ENCODE data around the gene RPAP3. TPM values are rescaled to one million over a fixed set of nuclear protein-coding genes. Genes with fewer than 3 reads are reported as not detected.

The RPAP3 gene
- total and polyA plus RNA-seq, 2 experiments from 2014 or later = 31.4 to 69.9 TPM

DNA sequence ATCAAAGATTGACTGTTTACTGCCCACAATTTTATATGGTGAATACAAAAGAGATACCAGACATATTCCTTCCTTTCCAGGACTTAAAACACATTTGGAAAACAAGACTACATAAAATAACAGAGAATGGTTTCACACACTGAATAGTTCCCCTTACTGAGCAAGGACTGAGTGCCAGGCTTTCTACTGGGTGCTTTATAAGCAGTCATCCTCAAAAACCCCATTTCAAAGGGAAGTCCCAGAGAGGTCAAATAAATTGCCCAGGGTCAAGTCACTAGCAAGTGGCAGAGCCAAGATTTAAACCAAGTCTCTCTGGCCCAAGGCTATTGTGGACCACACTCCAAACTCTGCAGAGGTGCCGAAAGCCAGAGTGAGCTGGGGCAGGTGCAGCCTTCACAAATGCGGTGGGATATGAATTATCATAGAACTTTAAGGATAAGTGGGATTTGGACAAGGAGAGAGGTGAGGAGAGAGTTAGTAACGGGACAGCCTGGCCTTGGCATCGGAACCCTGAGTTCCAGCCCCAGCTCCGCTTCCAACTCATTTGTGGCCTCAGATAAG lies 9.1 kb upstream of the RPAP3 start (continued):
- TF ChIP-seq EZH2phosphoT487 (IDR thresholded peaks at IDR 0.05; ENCODE audit: unreplicated experiment) (no peak), NANOG (IDR thresholded peaks at IDR 0.05; ENCODE audit: borderline replicate concordance) (no peak)
- TF ChIP-seq, protein P1, sequence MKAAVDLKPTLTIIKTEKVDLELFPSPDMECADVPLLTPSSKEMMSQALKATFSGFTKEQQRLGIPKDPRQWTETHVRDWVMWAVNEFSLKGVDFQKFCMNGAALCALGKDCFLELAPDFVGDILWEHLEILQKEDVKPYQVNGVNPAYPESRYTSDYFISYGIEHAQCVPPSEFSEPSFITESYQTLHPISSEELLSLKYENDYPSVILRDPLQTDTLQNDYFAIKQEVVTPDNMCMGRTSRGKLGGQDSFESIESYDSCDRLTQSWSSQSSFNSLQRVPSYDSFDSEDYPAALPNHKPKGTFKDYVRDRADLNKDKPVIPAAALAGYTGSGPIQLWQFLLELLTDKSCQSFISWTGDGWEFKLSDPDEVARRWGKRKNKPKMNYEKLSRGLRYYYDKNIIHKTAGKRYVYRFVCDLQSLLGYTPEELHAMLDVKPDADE (IDR thresholded peaks at IDR 0.05) = no peak
- TF ChIP-seq, protein P2, sequence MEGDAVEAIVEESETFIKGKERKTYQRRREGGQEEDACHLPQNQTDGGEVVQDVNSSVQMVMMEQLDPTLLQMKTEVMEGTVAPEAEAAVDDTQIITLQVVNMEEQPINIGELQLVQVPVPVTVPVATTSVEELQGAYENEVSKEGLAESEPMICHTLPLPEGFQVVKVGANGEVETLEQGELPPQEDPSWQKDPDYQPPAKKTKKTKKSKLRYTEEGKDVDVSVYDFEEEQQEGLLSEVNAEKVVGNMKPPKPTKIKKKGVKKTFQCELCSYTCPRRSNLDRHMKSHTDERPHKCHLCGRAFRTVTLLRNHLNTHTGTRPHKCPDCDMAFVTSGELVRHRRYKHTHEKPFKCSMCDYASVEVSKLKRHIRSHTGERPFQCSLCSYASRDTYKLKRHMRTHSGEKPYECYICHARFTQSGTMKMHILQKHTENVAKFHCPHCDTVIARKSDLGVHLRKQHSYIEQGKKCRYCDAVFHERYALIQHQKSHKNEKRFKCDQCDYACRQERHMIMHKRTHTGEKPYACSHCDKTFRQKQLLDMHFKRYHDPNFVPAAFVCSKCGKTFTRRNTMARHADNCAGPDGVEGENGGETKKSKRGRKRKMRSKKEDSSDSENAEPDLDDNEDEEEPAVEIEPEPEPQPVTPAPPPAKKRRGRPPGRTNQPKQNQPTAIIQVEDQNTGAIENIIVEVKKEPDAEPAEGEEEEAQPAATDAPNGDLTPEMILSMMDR (conservative IDR thresholded peaks at IDR 0.05; ENCODE audit: low read depth in 2 of 2) = no peak

DNA sequence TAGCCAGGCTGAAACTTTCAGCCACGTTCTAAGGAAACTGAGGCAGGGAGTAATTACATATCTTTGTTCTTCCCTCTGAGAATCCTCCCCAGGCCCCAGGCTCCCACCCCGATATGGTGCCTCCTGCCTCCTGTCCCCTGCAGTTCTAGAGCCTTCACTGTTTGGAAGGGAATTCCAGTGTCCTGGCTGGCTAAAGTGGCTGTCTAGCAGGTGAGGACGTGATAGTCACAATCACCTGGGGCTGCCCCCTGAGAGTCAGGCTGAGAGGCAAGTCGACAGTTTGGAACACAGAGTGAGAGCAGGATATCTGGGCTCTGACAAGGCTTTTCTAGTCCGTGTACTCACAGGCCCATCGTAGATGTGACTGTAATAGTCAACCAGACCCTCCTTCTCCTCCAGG lies 6.3 kb upstream of the RPAP3 start:
- H3K27ac ChIP-seq (ENCODE audit: low read depth) = no peak overlapping the region
- H3K27me3 ChIP-seq (ENCODE audit: insufficient read depth) = no peaks in the 10 kb centered on the region; the same call in 1 of the 2 replicates
- 0 out of 2 replicates have a peak, but pooled peaks cover 3% of the 10 kb centered on the region for H3F3A ChIP-seq (replicated peaks; ENCODE audit: low read depth)
- H3K79me2 ChIP-seq (replicated peaks; ENCODE audit: insufficient read depth) = no peaks in the 10 kb centered on the region
- no peak overlapping the region for H2AFZ ChIP-seq
- ATAC-seq (no peak), DNase-seq (ENCODE audit: low spot score) (no peak)
- Mint-ChIP-seq H3K27ac (no peak overlapping the region), H3K27me3 (ENCODE audit: insufficient read depth, low read depth, poor library complexity) (peaks cover 18% of the 10 kb centered on the region), H3K4me3 (no peak overlapping the region), H3K4me1 (peaks cover 16% of the 10 kb centered on the region), H3K9me3 (no peaks in the 10 kb centered on the region), H3K36me3 (ENCODE audit: low read depth) (no peaks in the 10 kb centered on the region)
- H3K4me3 ChIP-seq = no peak overlapping the region
- H3K4me2 ChIP-seq = no peak overlapping the region
- TF ChIP-seq, protein P1 (IDR thresholded peaks at IDR 0.05) = no peak
- TF ChIP-seq STAT1 (IDR thresholded peaks at IDR 0.05; ENCODE audit: unreplicated experiment) (no peak), POLR2AphosphoS5 (IDR thresholded peaks at IDR 0.05; ENCODE audit: low read depth) (no peak)
- TF ChIP-seq, protein P3, sequence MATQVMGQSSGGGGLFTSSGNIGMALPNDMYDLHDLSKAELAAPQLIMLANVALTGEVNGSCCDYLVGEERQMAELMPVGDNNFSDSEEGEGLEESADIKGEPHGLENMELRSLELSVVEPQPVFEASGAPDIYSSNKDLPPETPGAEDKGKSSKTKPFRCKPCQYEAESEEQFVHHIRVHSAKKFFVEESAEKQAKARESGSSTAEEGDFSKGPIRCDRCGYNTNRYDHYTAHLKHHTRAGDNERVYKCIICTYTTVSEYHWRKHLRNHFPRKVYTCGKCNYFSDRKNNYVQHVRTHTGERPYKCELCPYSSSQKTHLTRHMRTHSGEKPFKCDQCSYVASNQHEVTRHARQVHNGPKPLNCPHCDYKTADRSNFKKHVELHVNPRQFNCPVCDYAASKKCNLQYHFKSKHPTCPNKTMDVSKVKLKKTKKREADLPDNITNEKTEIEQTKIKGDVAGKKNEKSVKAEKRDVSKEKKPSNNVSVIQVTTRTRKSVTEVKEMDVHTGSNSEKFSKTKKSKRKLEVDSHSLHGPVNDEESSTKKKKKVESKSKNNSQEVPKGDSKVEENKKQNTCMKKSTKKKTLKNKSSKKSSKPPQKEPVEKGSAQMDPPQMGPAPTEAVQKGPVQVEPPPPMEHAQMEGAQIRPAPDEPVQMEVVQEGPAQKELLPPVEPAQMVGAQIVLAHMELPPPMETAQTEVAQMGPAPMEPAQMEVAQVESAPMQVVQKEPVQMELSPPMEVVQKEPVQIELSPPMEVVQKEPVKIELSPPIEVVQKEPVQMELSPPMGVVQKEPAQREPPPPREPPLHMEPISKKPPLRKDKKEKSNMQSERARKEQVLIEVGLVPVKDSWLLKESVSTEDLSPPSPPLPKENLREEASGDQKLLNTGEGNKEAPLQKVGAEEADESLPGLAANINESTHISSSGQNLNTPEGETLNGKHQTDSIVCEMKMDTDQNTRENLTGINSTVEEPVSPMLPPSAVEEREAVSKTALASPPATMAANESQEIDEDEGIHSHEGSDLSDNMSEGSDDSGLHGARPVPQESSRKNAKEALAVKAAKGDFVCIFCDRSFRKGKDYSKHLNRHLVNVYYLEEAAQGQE (IDR thresholded peaks at IDR 0.05; ENCODE audit: unreplicated experiment) = no peak
- no peaks in the 10 kb centered on the region for H3K9me2 ChIP-seq (ENCODE audit: insufficient read depth)
- H4K20me1 ChIP-seq (replicated peaks; ENCODE audit: insufficient read depth) = no peaks in the 10 kb centered on the region; the same call in 1 of the 2 replicates
- H3K4me1 ChIP-seq (ENCODE audit: insufficient read depth) = 0 out of 2 replicates have a peak, but pooled peaks cover 1% of the 10 kb centered on the region
- H3K36me3 ChIP-seq (ENCODE audit: insufficient read depth) = no peaks in the 10 kb centered on the region

All from GM23338 (cell line).